RWPE1 (cell line): ENCODE results near the gene SOSTDC1.
"Not testable (repeated sequence)": the region's sequence is repeated elsewhere in the genome, so short reads cannot be mapped to it uniquely, and the experiment has no call there.

Experiments
- CTCF ChIA-PET: fragments of 350-600 bp; sonication (Branson Sonifier 250); formaldehyde crosslinking; extraction: SDS; loops from one replicate; lab custom pipeline; 2021; lab: Yijun Ruan, JAX
- POLR2A ChIA-PET: fragments of 400-600 bp; formaldehyde crosslinking; extraction: SDS; loops from one replicate; lab custom pipeline; 2020; ENCODE audit warnings: antibody characterized with exemption; ENCODE audit not compliant: low non-redundant PET; lab: Yijun Ruan, JAX
- DNase-seq: peaks from one replicate; pipeline ENCODE4 v3.0.0; 2012; ENCODE audit warnings: low spot score
- H3K27ac ChIP-seq: fragments of 450-650 bp; 2 replicates; pipeline ENCODE4 v1.5.1; 2017
- CTCF ChIP-seq: fragments of 450-650 bp; conservative IDR thresholded peaks from 2 replicates; pipeline ENCODE4 v1.5.1; 2017; ENCODE audit warnings: low read depth, mild to moderate bottlenecking

SOSTDC1 gene

DNA sequence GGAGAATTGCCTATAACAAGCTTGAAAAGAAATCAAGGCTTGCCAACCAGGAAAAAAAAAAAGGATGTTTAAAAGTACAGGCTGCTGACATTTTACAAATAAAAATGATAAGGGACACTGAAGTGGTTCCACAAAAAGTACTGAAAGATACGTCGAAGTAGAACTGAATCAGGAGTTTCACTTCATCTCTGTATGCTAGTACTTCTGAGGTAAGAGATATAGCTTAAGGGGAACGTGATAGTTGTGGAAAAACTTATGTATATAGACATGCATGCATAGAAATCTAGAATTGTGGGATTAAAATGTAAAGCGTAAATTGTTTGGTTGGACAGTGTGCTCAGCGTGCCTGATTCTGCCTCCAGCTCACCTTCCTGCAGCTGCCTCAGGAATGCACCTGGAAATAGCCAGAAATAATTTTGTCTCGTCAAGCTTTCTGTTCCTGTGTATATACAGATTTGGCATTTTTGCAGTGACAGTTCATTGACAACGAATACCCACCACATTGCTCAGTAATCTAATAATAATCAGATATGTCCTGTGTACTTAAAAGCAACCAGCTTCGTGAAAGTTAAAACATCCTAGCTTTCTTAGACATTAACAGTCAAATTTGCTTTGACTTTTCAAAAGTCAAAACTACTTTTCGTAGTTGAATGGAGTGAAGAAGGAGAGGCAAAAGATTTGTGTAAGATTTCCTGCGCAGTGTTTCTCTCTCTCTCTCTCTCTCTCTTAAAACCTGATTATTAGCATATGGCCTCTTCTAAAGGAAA is 1.4 kb downstream of the SOSTDC1 start:
- no peak overlapping the region for H3K27ac ChIP-seq
- POLR2A ChIA-PET: no interaction called here
- no peak for TF ChIP-seq CTCF
- no peak for DNase-seq
- CTCF ChIA-PET: no interaction called here

GRCh38 chr7:16463520-16463919 is 2.0 kb downstream of the SOSTDC1 start:
- ChIA-PET CTCF (no interaction called here), POLR2A (no interaction called here)
- no peak for TF ChIP-seq CTCF

DNA sequence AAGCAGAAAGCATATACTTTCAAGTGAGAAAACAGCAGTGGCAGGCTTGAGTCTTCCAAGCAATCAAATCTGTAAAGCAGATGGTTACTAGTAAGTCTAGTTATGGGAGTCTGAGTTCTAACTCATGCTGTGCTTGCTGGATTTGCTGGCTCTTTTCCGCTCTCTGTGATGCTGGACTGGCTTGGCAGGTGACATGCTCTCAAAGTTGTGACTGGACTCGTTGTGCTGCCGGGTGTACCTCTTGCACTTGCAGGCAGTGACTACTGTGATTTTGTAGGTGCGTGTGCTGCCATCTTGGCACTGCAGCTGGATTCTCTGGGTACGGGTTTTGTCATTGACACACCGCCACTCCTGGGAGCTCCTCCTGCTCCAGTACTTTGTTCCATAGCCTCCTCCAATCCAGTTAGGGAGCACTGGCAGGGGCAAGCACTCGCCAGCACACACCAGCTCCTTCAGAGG is 3.1 kb downstream of the SOSTDC1 start:
- TF ChIP-seq CTCF: no peak
- DNase-seq: no peak
- ChIA-PET POLR2A (no interaction called here), CTCF (no interaction called here)
- no peak overlapping the region for H3K27ac ChIP-seq

More at GRCh38 chr7:16463520-16463919, 2.0 kb downstream of the SOSTDC1 start:
- no peak for DNase-seq
- H3K27ac ChIP-seq: no peak overlapping the region

GRCh38 chr7:16460789-16461493 is 4.6 kb downstream of the SOSTDC1 start:
- CTCF ChIA-PET: no interaction called here
- no peak for TF ChIP-seq CTCF
- POLR2A ChIA-PET: no interaction called here
- no peak for DNase-seq
- H3K27ac ChIP-seq: no peak overlapping the region

- CTCF ChIA-PET, POLR2A ChIA-PET, H3K27ac ChIP-seq, DNase-seq: not testable (repeated sequence)
Measured at GRCh38 chr7:16456303-16456702, 9.2 kb downstream of the SOSTDC1 start.

DNA sequence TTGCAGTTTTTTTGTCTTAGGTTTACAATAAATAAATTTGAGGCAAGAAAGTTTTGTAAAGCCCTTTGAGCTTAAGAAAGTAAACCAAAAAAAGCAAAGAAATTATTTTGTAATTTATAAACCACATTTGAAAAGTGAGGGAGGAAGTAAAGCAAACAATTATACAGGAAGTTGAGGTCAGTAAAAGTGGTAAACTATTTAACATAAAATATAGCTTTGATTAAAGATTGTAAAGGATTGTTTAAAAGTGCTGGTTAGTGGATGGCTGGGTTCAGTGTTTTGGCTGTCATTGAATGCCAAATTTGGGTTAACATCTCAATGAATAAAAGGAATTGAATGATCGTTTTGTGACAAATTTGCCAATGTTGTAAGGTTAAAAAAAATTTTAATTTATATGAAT is 9.9 kb downstream of the SOSTDC1 start:
- POLR2A ChIA-PET: no interaction called here
- no peak overlapping the region for H3K27ac ChIP-seq
- CTCF ChIA-PET: interaction anchor here (0.7 kb wide), 1 partner anchor 156 kb away, joined by 3 read pairs; no protein-coding TSS in a partner anchor
- no peak for TF ChIP-seq CTCF
- DNase-seq: no peak

DNA sequence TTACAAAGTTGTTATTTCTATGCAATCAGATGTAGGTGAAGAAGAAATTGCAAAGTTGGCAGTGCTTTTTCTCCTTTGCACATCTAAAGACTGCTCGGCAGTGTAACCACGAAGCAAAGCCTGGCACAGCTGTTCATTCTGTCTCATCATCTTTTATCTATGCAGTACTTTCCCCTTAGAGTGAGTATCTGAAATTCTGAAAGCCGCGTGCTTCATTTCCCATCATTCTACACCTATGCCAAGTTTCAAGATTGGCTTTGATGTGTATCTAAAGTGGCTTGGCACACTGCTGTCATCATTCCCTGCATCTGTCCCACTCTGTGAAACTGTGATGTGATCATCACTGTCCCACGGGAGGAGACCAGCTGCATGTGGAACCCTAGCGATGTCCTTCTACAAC is 15.2 kb downstream of the SOSTDC1 start:
- CTCF ChIA-PET: no interaction called here
- no peak for DNase-seq
- H3K27ac ChIP-seq: no peak overlapping the region
- no peak for TF ChIP-seq CTCF
- POLR2A ChIA-PET: no interaction called here
